Measurements from ENCODE around the gene VAT1L.

- no peak for TF ChIP-seq EP300 (IDR thresholded peaks at IDR 0.05; ENCODE audit: borderline replicate concordance)
- TF ChIP-seq REST (IDR thresholded peaks at IDR 0.05; ENCODE audit: low read depth), result no peak
- no peak for TF ChIP-seq TAF1 (IDR thresholded peaks at IDR 0.05; ENCODE audit: low read depth)
- TF ChIP-seq TEAD4 (IDR thresholded peaks at IDR 0.05), result no peak
- no peak for TF ChIP-seq NFIC (IDR thresholded peaks at IDR 0.05)
- TF ChIP-seq USF1 (IDR thresholded peaks at IDR 0.05), result no peak
- no peak for TF ChIP-seq CEBPB (IDR thresholded peaks at IDR 0.05)
- TF ChIP-seq CREB1 (IDR thresholded peaks at IDR 0.05; ENCODE audit: low read depth), result no peak
- no peak for TF ChIP-seq RAD21 (IDR thresholded peaks at IDR 0.05; ENCODE audit: low read depth)
- no peak for TF ChIP-seq EGR1 (IDR thresholded peaks at IDR 0.05)
Measured at GRCh38 chr16:77858060-77858459, 69.7 kb downstream of the VAT1L start.
